ENCODE data around the gene ZNF148.

The ZNF148 gene

DNA sequence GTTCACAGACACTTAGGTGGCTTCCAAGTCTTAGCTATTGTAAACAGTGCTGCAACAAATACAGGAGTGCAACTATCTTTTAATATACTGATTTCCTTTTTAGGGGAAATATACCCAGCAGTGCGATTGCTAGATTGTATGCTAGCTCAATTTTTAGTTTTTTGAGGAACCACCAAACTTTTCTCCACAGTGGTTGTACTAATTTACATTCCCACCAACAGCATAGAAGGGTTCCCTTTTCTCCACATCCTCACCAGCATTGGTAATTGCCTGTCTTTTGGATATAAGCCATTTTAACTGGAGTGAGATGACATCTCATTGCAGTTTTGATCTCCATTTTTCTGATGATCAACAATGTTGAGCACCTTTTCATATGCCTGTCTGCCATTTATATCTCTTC is 58.9 kb downstream of the ZNF148 start:
- no CpG with 5 or more reads among the region's 1 CpG for WGBS, 2 experiments (ENCODE audit: insufficient coverage in 2 of 2)
- no peak overlapping the region for H3K4me3 ChIP-seq (ENCODE audit: extremely low read depth, insufficient read depth, low read length, poor library complexity, severe bottlenecking)
- no peaks in the 10 kb centered on the region for H3K9me3 ChIP-seq (ENCODE audit: control insufficient read depth, low read length)
- H3K36me3 ChIP-seq (ENCODE audit: control insufficient read depth, insufficient read depth, low read length): peaks cover 25% of the 10 kb centered on the region
- no peak overlapping the region for H3K27ac ChIP-seq (ENCODE audit: low read depth, low read length, severe bottlenecking)
- H3K4me1 ChIP-seq (ENCODE audit: control insufficient read depth, insufficient read depth, low read length, poor library complexity, severe bottlenecking): no peaks in the 10 kb centered on the region

GRCh38 chr3:125313060-125313635 is 62.0 kb downstream of the ZNF148 start:
- peaks cover 36% of the 10 kb centered on the region for H3K36me3 ChIP-seq (ENCODE audit: control insufficient read depth, insufficient read depth, low read length)
- H3K4me3 ChIP-seq (ENCODE audit: extremely low read depth, insufficient read depth, low read length, poor library complexity, severe bottlenecking): no peak overlapping the region
- no peaks in the 10 kb centered on the region for H3K4me1 ChIP-seq (ENCODE audit: control insufficient read depth, insufficient read depth, low read length, poor library complexity, severe bottlenecking)
- 94 to 97% methylated on average over 3 to 4 of the region's 6 CpGs for WGBS, 2 experiments (ENCODE audit: insufficient coverage in 2 of 2)
- no peak overlapping the region for H3K27ac ChIP-seq (ENCODE audit: low read depth, low read length, severe bottlenecking)
- no peaks in the 10 kb centered on the region for H3K9me3 ChIP-seq (ENCODE audit: control insufficient read depth, low read length)

DNA sequence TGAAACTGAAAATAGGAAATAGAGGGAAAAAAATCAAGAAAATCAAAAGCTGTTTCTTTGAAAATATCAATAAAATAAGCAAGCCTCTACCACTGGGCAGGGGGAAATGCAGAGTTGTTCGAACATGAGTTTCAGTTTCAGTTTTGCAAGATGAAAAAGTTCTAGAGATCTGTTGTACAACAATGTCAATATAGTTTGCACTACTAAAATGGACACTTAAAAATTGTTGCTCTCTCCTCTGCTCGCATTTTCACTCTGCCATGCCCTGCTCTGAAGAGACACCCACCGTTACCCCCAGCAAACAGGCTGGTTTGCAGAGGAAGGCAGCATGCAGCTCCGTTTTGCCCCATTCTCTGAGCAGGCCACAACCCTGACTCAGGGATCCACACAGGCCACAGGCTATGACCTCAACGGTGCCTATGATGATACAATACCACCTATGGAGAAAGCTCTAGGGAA is 64.5 kb downstream of the ZNF148 start:
- Histone ChIP-seq H3K9me3 (ENCODE audit: control insufficient read depth, low read length) (no peaks in the 10 kb centered on the region), H3K4me3 (ENCODE audit: extremely low read depth, insufficient read depth, low read length, poor library complexity, severe bottlenecking) (no peak overlapping the region), H3K27ac (ENCODE audit: low read depth, low read length, severe bottlenecking) (no peak overlapping the region), H3K4me1 (ENCODE audit: control insufficient read depth, insufficient read depth, low read length, poor library complexity, severe bottlenecking) (no peaks in the 10 kb centered on the region), H3K36me3 (ENCODE audit: control insufficient read depth, insufficient read depth, low read length) (peaks cover 31% of the 10 kb centered on the region)
- 92 to 93% methylated on average over 3 of the region's 5 CpGs for WGBS, 2 experiments (ENCODE audit: insufficient coverage in 2 of 2)

GRCh38 chr3:125309476-125309875 is 65.6 kb downstream of the ZNF148 start:
- Histone ChIP-seq H3K36me3 (ENCODE audit: control insufficient read depth, insufficient read depth, low read length) (peaks cover 24% of the 10 kb centered on the region), H3K9me3 (ENCODE audit: control insufficient read depth, low read length) (no peaks in the 10 kb centered on the region), H3K27ac (ENCODE audit: low read depth, low read length, severe bottlenecking) (no peak overlapping the region), H3K4me1 (ENCODE audit: control insufficient read depth, insufficient read depth, low read length, poor library complexity, severe bottlenecking) (no peaks in the 10 kb centered on the region), H3K4me3 (ENCODE audit: extremely low read depth, insufficient read depth, low read length, poor library complexity, severe bottlenecking) (no peak overlapping the region)
- 95 to 96% methylated on average over 7 of the region's 9 CpGs for WGBS, 2 experiments (ENCODE audit: insufficient coverage in 2 of 2)

DNA sequence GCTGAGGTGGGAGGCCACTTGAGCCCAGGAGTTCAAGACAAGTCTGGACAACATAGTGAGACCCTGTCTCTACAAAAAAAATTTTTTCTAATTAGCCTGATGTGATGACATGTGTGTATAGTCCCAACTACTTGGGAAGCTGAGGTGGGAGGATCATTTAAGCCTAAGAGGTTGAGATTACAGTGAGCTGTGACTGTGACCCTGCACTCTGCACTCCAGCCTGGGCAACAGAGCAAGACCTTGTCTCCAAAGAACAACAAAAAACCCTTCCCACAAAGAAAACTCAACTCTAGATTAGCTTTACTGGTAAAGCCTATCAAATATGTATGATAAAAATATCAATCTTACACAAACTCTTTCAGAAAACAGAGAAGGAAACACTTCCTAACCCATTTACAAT is 68.5 kb downstream of the ZNF148 start:
- no peaks in the 10 kb centered on the region for H3K9me3 ChIP-seq (ENCODE audit: control insufficient read depth, low read length)
- peaks cover 23% of the 10 kb centered on the region for H3K36me3 ChIP-seq (ENCODE audit: control insufficient read depth, insufficient read depth, low read length)

GRCh38 chr3:125302932-125303331 is 72.2 kb downstream of the ZNF148 start:
- H3K9me3 ChIP-seq (ENCODE audit: control insufficient read depth, low read length): no peaks in the 10 kb centered on the region
- no peak overlapping the region for H3K4me3 ChIP-seq (ENCODE audit: extremely low read depth, insufficient read depth, low read length, poor library complexity, severe bottlenecking)
- no peak overlapping the region for H3K27ac ChIP-seq (ENCODE audit: low read depth, low read length, severe bottlenecking)
- H3K36me3 ChIP-seq (ENCODE audit: control insufficient read depth, insufficient read depth, low read length): peaks cover 15% of the 10 kb centered on the region
- WGBS, 2 experiments (ENCODE audit: insufficient coverage in 2 of 2): 80 to 83% methylated on average over 1 of the region's 3 CpGs
- no peaks in the 10 kb centered on the region for H3K4me1 ChIP-seq (ENCODE audit: control insufficient read depth, insufficient read depth, low read length, poor library complexity, severe bottlenecking)

More for the DNA sequence above, 68.5 kb downstream of the ZNF148 start:
- Histone ChIP-seq H3K4me1 (ENCODE audit: control insufficient read depth, insufficient read depth, low read length, poor library complexity, severe bottlenecking) (no peaks in the 10 kb centered on the region), H3K4me3 (ENCODE audit: extremely low read depth, insufficient read depth, low read length, poor library complexity, severe bottlenecking) (no peak overlapping the region), H3K27ac (ENCODE audit: low read depth, low read length, severe bottlenecking) (no peak overlapping the region)

DNA sequence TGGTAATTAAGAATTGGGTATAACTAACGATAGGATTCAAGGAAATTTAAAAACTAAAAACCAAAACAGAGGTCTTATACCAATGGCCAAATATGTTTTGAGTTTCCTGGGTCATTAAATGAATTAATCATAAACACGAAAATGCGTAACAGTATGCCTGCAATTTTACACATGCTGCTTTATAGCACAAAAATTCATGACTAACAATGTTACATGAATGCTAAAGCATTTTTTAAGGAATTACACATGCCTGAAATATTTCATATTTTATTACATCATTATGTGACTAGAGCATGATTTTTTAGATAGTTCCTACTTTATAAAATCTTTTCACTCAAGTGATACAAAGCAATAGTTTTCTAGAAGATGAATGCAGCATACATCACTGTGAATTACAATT is 74.7 kb downstream of the ZNF148 start:
- Histone ChIP-seq H3K9me3 (ENCODE audit: control insufficient read depth, low read length) (no peaks in the 10 kb centered on the region), H3K36me3 (ENCODE audit: control insufficient read depth, insufficient read depth, low read length) (peaks cover 15% of the 10 kb centered on the region), H3K27ac (ENCODE audit: low read depth, low read length, severe bottlenecking) (no peak overlapping the region), H3K4me1 (ENCODE audit: control insufficient read depth, insufficient read depth, low read length, poor library complexity, severe bottlenecking) (no peaks in the 10 kb centered on the region), H3K4me3 (ENCODE audit: extremely low read depth, insufficient read depth, low read length, poor library complexity, severe bottlenecking) (no peak overlapping the region)
- 100% methylated on average over 2 of the region's 3 CpGs; no CpG with 5 or more reads in 1 of the 2 experiments for WGBS, 2 experiments (ENCODE audit: insufficient coverage in 2 of 2)

- H3K4me3 ChIP-seq (ENCODE audit: extremely low read depth, insufficient read depth, low read length, poor library complexity, severe bottlenecking): no peak overlapping the region
- H3K9me3 ChIP-seq (ENCODE audit: control insufficient read depth, low read length): no peaks in the 10 kb centered on the region
- H3K27ac ChIP-seq (ENCODE audit: low read depth, low read length, severe bottlenecking): no peak overlapping the region
- peaks cover 3% of the 10 kb centered on the region for H3K4me1 ChIP-seq (ENCODE audit: control insufficient read depth, insufficient read depth, low read length, poor library complexity, severe bottlenecking)
- H3K36me3 ChIP-seq (ENCODE audit: control insufficient read depth, insufficient read depth, low read length): no peaks in the 10 kb centered on the region
These were observed 80.7 kb downstream of the ZNF148 start for GRCh38 chr3:125294411-125294810.

- Histone ChIP-seq H3K9me3 (ENCODE audit: control insufficient read depth, low read length) (no peaks in the 10 kb centered on the region), H3K27ac (ENCODE audit: low read depth, low read length, severe bottlenecking) (no peak overlapping the region), H3K4me3 (ENCODE audit: extremely low read depth, insufficient read depth, low read length, poor library complexity, severe bottlenecking) (no peak overlapping the region), H3K36me3 (ENCODE audit: control insufficient read depth, insufficient read depth, low read length) (peaks cover 13% of the 10 kb centered on the region), H3K4me1 (ENCODE audit: control insufficient read depth, insufficient read depth, low read length, poor library complexity, severe bottlenecking) (peaks cover 3% of the 10 kb centered on the region)
- 86 to 100% methylated on average over 1 to 3 of the region's 4 CpGs for WGBS, 2 experiments (ENCODE audit: insufficient coverage in 2 of 2)
These were observed 83.1 kb downstream of the ZNF148 start for GRCh38 chr3:125292015-125292414.

DNA sequence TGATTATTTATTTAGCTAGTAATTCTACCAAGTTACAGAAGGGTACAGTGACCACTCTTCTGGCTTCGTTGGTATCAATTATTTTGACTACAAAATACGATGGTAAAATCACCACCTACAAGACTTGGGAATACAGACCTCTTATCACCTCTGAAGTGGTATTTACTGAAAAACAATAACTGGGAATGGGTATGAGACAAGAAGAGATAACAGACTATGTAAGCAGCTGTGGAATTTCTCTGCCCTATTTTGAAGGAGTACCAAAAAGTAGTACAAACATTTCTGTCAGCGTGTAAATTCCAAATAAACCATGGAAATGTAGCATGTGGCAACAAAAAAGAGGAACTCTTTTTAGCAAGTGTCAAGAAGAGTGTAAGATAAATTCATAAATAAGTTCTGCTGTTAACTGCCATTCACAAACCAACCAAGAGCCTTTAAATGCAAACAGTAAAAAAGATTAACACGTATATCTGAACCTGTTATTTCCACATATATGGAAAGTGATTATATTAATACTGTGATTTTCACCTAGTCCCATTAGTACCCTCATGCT is 85.6 kb downstream of the ZNF148 start:
- no peak overlapping the region for H3K27ac ChIP-seq (ENCODE audit: low read depth, low read length, severe bottlenecking)
- H3K9me3 ChIP-seq (ENCODE audit: control insufficient read depth, low read length): no peaks in the 10 kb centered on the region
- WGBS, 2 experiments (ENCODE audit: insufficient coverage in 2 of 2): 82% methylated on average over 2 of the region's 4 CpGs; no CpG with 5 or more reads in 1 of the 2 experiments
- H3K4me1 ChIP-seq (ENCODE audit: control insufficient read depth, insufficient read depth, low read length, poor library complexity, severe bottlenecking): peaks cover 3% of the 10 kb centered on the region
- no peak overlapping the region for H3K4me3 ChIP-seq (ENCODE audit: extremely low read depth, insufficient read depth, low read length, poor library complexity, severe bottlenecking)
- H3K36me3 ChIP-seq (ENCODE audit: control insufficient read depth, insufficient read depth, low read length): peaks cover 13% of the 10 kb centered on the region

DNA sequence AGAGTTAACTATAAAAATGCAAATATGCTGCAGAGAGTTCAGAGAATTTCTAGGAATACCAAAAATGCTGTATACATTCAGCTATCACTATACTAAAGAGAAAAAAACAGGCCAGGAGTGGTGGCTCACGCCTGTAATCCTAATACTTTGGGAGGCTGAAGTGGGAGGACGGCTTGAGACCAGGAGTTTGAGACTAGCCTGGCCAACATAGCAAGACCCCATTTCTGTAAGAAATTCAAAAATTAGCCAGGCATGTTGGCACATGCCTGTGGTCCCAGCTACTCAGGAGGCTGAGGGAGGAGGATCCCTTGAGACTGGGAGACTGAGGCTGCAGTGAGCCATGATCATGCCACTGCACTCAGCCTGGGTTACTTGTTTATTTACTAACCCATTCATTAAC is 87.9 kb downstream of the ZNF148 start:
- 94% methylated on average over 2 of the region's 2 CpGs; no CpG with 5 or more reads in 1 of the 2 experiments for WGBS, 2 experiments (ENCODE audit: insufficient coverage in 2 of 2)
- Histone ChIP-seq H3K4me3 (ENCODE audit: extremely low read depth, insufficient read depth, low read length, poor library complexity, severe bottlenecking) (no peak overlapping the region), H3K27ac (ENCODE audit: low read depth, low read length, severe bottlenecking) (no peak overlapping the region), H3K4me1 (ENCODE audit: control insufficient read depth, insufficient read depth, low read length, poor library complexity, severe bottlenecking) (peaks cover 3% of the 10 kb centered on the region), H3K36me3 (ENCODE audit: control insufficient read depth, insufficient read depth, low read length) (peaks cover 13% of the 10 kb centered on the region), H3K9me3 (ENCODE audit: control insufficient read depth, low read length) (no peaks in the 10 kb centered on the region)
